ENCODE data around the gene NELL2. TPM values are rescaled to one million over a fixed set of nuclear protein-coding genes. Genes with fewer than 3 reads are reported as not detected.
A peak's percentile ranks its signal among the peaks of the same experiment; 100 is the strongest.

The NELL2 gene
- total RNA-seq, 1 donor from 2014 or later = 27.5 TPM

GRCh38 chr12:44674875-44675274 lies 201.2 kb downstream of the NELL2 start:
- no peak overlapping the region for H3K27ac Mint-ChIP-seq

GRCh38 chr12:44673811-44674210 lies 202.3 kb downstream of the NELL2 start:
- no peaks in the 10 kb centered on the region for H3K27me3 Mint-ChIP-seq

More at GRCh38 chr12:44674875-44675274, 201.2 kb downstream of the NELL2 start:
- no peaks in the 10 kb centered on the region for H3K36me3 Mint-ChIP-seq (ENCODE audit: low read depth)
- intact Hi-C loops (cut with micrococcal nuclease) = no loop called here
- no peaks in the 10 kb centered on the region for H3K9me3 Mint-ChIP-seq
- no peaks in the 10 kb centered on the region for H3K27me3 Mint-ChIP-seq
- H3K4me1 Mint-ChIP-seq = no peaks in the 10 kb centered on the region
- no peak overlapping the region for H3K4me3 Mint-ChIP-seq
- no peak for DNase-seq

GRCh38 chr12:44672042-44672441 lies 204.1 kb downstream of the NELL2 start:
- Mint-ChIP-seq H3K27ac (no peak overlapping the region), H3K27me3 (no peaks in the 10 kb centered on the region), H3K36me3 (ENCODE audit: low read depth) (no peaks in the 10 kb centered on the region), H3K4me1 (no peaks in the 10 kb centered on the region), H3K9me3 (peaks cover 9% of the 10 kb centered on the region), H3K4me3 (no peak overlapping the region)
- no peak for DNase-seq
- intact Hi-C loops (cut with micrococcal nuclease) = no loop called here

More at GRCh38 chr12:44673811-44674210, 202.3 kb downstream of the NELL2 start:
- intact Hi-C loops (cut with micrococcal nuclease) = no loop called here
- no peak for DNase-seq
- no peak overlapping the region for H3K4me3 Mint-ChIP-seq
- H3K4me1 Mint-ChIP-seq = no peaks in the 10 kb centered on the region
- H3K9me3 Mint-ChIP-seq = peaks cover 7% of the 10 kb centered on the region
- H3K36me3 Mint-ChIP-seq (ENCODE audit: low read depth) = no peaks in the 10 kb centered on the region
- no peak overlapping the region for H3K27ac Mint-ChIP-seq

- DNase-seq = no peak
- intact Hi-C loops (cut with micrococcal nuclease) = no loop called here
- peaks cover 9% of the 10 kb centered on the region for H3K9me3 Mint-ChIP-seq
- H3K4me3 Mint-ChIP-seq = no peak overlapping the region
- H3K27me3 Mint-ChIP-seq = no peaks in the 10 kb centered on the region
- no peak overlapping the region for H3K27ac Mint-ChIP-seq
- H3K36me3 Mint-ChIP-seq (ENCODE audit: low read depth) = no peaks in the 10 kb centered on the region
- no peaks in the 10 kb centered on the region for H3K4me1 Mint-ChIP-seq
Observed at GRCh38 chr12:44668443-44668842, 207.7 kb downstream of the NELL2 start.

GRCh38 chr12:44667461-44667860 lies 208.7 kb downstream of the NELL2 start:
- Mint-ChIP-seq H3K27ac (no peak overlapping the region), H3K4me1 (no peaks in the 10 kb centered on the region), H3K4me3 (no peak overlapping the region), H3K27me3 (no peaks in the 10 kb centered on the region), H3K9me3 (peaks cover 9% of the 10 kb centered on the region), H3K36me3 (ENCODE audit: low read depth) (no peaks in the 10 kb centered on the region)
- no peak for DNase-seq
- intact Hi-C loops (cut with micrococcal nuclease) = no loop called here

GRCh38 chr12:44663291-44663690 lies 212.8 kb downstream of the NELL2 start:
- no peak overlapping the region for H3K27ac Mint-ChIP-seq
- no peaks in the 10 kb centered on the region for H3K27me3 Mint-ChIP-seq
- intact Hi-C loops (cut with micrococcal nuclease) = no loop called here
- H3K9me3 Mint-ChIP-seq = peaks cover 7% of the 10 kb centered on the region
- H3K36me3 Mint-ChIP-seq (ENCODE audit: low read depth) = peaks cover 4% of the 10 kb centered on the region
- no peaks in the 10 kb centered on the region for H3K4me1 Mint-ChIP-seq
- DNase-seq = no peak
- no peak overlapping the region for H3K4me3 Mint-ChIP-seq

- Mint-ChIP-seq H3K27me3 (no peaks in the 10 kb centered on the region), H3K27ac (no peak overlapping the region), H3K36me3 (ENCODE audit: low read depth) (peaks cover 4% of the 10 kb centered on the region), H3K4me1 (no peaks in the 10 kb centered on the region), H3K9me3 (peaks cover 7% of the 10 kb centered on the region), H3K4me3 (no peak overlapping the region)
- intact Hi-C loops (cut with micrococcal nuclease) = no loop called here
- DNase-seq = no peak
Observed at GRCh38 chr12:44655846-44656245, 220.3 kb downstream of the NELL2 start.

GRCh38 chr12:44654646-44655639 lies 221.2 kb downstream of the NELL2 start:
- H3K9me3 Mint-ChIP-seq = peaks cover 7% of the 10 kb centered on the region
- no peak overlapping the region for H3K4me3 Mint-ChIP-seq
- no peak for DNase-seq
- H3K27ac Mint-ChIP-seq = peak overlapping the region; percentile 1
- no peaks in the 10 kb centered on the region for H3K27me3 Mint-ChIP-seq
- H3K36me3 Mint-ChIP-seq (ENCODE audit: low read depth) = peaks cover 4% of the 10 kb centered on the region
- intact Hi-C loops (cut with micrococcal nuclease) = no loop called here
- H3K4me1 Mint-ChIP-seq = no peaks in the 10 kb centered on the region

- intact Hi-C loops (cut with micrococcal nuclease) = no loop called here
- no peaks in the 10 kb centered on the region for H3K4me1 Mint-ChIP-seq
- DNase-seq = no peak
- H3K4me3 Mint-ChIP-seq = no peak overlapping the region
- H3K9me3 Mint-ChIP-seq = peaks cover 4% of the 10 kb centered on the region
- peaks cover under 1% of the 10 kb centered on the region for H3K36me3 Mint-ChIP-seq (ENCODE audit: low read depth)
- no peak overlapping the region for H3K27ac Mint-ChIP-seq
- H3K27me3 Mint-ChIP-seq = no peaks in the 10 kb centered on the region
Observed at GRCh38 chr12:44653861-44654527, 222.1 kb downstream of the NELL2 start.

- no peak overlapping the region for H3K27ac Mint-ChIP-seq
- DNase-seq = no peak
- H3K27me3 Mint-ChIP-seq = no peaks in the 10 kb centered on the region
- no peaks in the 10 kb centered on the region for H3K36me3 Mint-ChIP-seq (ENCODE audit: low read depth)
- no peak overlapping the region for H3K4me3 Mint-ChIP-seq
- intact Hi-C loops (cut with micrococcal nuclease) = no loop called here
- peaks cover 2% of the 10 kb centered on the region for H3K4me1 Mint-ChIP-seq
- no peaks in the 10 kb centered on the region for H3K9me3 Mint-ChIP-seq
Observed at GRCh38 chr12:44649693-44650092, 226.4 kb downstream of the NELL2 start.

GRCh38 chr12:44647917-44648690 lies 228.0 kb downstream of the NELL2 start:
- Mint-ChIP-seq H3K9me3 (no peaks in the 10 kb centered on the region), H3K27me3 (no peaks in the 10 kb centered on the region), H3K36me3 (ENCODE audit: low read depth) (no peaks in the 10 kb centered on the region), H3K4me3 (no peak overlapping the region), H3K27ac (no peak overlapping the region), H3K4me1 (peaks cover 2% of the 10 kb centered on the region)
- intact Hi-C loops (cut with micrococcal nuclease) = no loop called here
- DNase-seq = no peak

GRCh38 chr12:44640427-44641190 lies 235.5 kb downstream of the NELL2 start:
- Mint-ChIP-seq H3K9me3 (no peaks in the 10 kb centered on the region), H3K27me3 (no peaks in the 10 kb centered on the region), H3K4me3 (no peak overlapping the region), H3K27ac (no peak overlapping the region), H3K36me3 (ENCODE audit: low read depth) (no peaks in the 10 kb centered on the region), H3K4me1 (no peaks in the 10 kb centered on the region)
- no peak for DNase-seq
- intact Hi-C loops (cut with micrococcal nuclease) = no loop called here

GRCh38 chr12:44637875-44638274 lies 238.2 kb downstream of the NELL2 start:
- no peak overlapping the region for H3K4me3 Mint-ChIP-seq
- H3K4me1 Mint-ChIP-seq = no peaks in the 10 kb centered on the region
- no peaks in the 10 kb centered on the region for H3K27me3 Mint-ChIP-seq
- H3K36me3 Mint-ChIP-seq (ENCODE audit: low read depth) = no peaks in the 10 kb centered on the region
- H3K9me3 Mint-ChIP-seq = peaks cover 3% of the 10 kb centered on the region
- intact Hi-C loops (cut with micrococcal nuclease) = no loop called here
- DNase-seq = no peak
- H3K27ac Mint-ChIP-seq = no peak overlapping the region
